DMS153 treated with DMSO at 0.1 percent for 48 hours (cell line): ENCODE results near the gene NPTXR.

ENCODE experiments used
- DNase-seq: peaks from one replicate; lab custom pipeline; 2025; ENCODE audit not compliant: unreplicated experiment; lab: John Stamatoyannopoulos, UW

NPTXR gene

DNA sequence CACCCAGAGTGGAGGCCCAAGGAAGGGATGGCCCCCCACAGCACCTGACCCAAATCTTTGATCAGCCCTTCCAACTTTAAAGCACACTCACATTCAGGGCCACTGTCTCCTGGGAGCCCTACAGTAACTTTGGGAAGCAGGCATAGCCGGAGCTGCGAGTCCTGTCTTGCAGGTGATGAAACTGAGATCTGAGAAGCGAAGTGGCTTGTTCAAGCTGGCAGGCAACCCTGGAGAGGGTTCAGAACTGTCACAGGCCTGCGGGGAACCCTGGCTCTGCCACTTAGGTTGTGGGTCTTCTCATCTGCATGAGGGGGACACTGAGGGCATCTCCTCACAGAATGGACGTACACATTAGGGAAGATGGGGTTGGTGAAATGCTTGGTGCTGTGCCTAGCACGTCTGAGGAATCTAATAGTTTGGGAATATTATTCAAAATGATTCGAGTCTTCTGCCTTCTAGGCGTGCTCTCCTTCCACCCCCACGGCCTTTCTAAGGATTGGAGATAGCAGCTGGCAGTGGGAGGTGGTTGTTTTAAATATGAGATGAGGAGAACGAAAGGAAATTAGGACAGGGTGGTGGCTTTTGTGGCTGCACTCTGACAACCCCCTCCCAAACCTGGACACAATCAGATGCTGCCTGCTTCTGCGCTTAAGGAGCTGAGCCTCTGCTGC is 69.2 kb downstream of the NPTXR start:
- no peak for DNase-seq

DNA sequence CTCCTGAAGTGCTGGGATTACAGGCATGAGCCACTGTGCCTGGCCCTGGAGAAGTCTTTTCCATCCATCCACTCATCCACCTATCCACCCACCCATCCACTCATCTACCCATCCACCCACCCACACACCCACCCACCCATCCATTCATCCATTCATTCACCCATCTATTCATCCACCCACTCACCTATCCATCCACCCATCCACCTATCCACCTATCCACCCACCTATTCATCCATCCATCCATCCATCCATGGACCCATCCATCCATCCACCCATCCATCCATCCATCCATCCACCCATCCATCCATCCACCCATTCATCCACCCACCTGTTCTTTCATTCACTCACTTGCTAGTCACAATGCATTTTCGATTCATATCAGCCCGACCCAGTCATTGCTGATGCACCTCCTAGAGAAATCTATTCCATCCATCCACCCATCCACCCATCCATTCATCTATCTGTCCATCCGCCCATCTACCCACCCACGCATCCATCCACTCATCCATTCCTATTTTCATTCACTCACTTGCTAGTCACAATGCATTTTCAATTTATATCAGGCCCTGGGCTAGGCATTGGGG is 70.4 kb downstream of the NPTXR start:
- DNase-seq = no peak

DNA sequence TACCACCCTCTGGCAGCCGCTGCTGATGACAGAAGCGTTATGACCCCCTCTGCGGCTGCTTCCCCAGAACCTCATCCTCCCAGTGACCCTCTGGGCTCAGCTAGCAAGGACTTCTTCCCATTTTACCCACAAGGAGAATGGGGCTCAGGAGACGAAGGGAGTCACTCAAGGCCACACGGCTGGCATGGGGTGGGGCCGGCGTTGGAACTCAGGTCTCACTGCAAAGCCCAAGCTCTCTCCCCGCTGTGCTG is 71.3 kb downstream of the NPTXR start:
- no peak for DNase-seq

DNA sequence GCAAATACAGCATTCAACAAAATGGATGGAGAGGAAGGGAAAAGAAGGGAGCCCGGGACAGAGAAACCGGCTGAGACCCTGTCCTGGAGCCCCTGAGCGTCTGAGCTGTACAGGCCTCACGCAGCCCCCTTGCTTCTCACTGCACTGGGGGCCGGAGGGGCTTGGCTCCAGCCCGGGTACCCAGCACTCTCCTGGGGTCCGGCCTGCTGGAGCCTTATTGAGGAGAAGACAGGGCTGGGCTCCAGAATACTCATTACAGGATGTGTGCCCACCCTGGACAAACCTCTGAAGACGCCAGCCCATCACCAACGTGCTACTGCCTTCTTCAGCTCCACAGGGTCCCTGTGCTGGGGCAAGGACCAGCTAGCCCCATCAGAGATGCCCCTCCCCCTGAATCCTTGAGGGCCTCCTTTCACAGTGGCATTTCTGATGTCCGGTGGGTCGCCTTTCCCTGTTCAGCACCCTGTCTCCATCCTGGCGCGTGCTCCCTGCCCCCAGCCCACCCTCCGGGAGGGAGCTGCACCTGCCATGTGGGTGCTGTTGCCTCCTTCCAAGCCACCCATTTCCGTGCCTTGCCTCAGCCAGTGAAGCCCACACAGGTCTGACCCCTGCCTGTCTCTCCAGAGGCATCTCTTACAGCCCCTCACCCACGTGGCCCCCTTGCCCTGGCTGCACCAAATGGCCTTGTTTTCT is 73.4 kb downstream of the NPTXR start:
- DNase-seq = no peak
